ENCODE results near the gene SLC16A10. TPM values are rescaled to one million over a fixed set of nuclear protein-coding genes. Genes with fewer than 3 reads are reported as not detected.

The SLC16A10 gene
- total and polyA plus RNA-seq, 2 of the 8 experiments (the other 6 are each of a cell fraction or from before 2014, with no cell fraction given), result 18.6 to 23.2 TPM

DNA sequence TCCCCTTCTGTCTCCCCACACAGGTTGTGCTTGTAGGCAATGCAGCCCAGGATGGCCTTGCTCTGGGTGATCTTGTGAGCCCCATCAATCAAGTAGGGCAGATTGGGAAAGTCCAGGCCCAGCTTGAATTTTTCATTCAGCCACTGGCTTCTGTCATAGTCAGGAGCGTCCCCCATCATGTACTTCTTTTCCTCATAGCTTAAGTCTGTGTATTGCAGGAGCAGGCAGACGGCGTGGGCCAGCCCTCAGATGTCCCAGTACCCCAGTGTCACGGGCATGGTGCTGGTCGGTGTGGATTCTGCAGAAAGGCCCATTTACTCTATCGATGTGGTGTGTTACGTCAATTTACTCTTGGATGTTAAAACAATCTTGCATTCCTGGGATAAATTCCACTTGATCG is 40.1 kb upstream of the SLC16A10 start (continued):
- no peak for TF ChIP-seq SAP30 (IDR thresholded peaks at IDR 0.05; ENCODE audit: insufficient read depth, insufficient replicate concordance, low read length)
- TF ChIP-seq YY1 (IDR thresholded peaks at IDR 0.05; ENCODE audit: low read depth, low read length), result no peak
